ENCODE measurements around the gene PSMD6.

PSMD6 gene

GRCh38 chr3:64008487-64009351 is 14.6 kb downstream of the PSMD6 start:
- DNase-seq = no peak

- no peak for DNase-seq
These were observed 15.3 kb downstream of the PSMD6 start for GRCh38 chr3:64008017-64008416.

- DNase-seq = no peak
These were observed 19.7 kb downstream of the PSMD6 start for GRCh38 chr3:64003589-64003988.

- no peak for DNase-seq
These were observed 21.1 kb downstream of the PSMD6 start for GRCh38 chr3:64002233-64002632.

- no peak for DNase-seq
These were observed 22.7 kb downstream of the PSMD6 start for GRCh38 chr3:64000453-64001055.

- no peak for DNase-seq
These were observed 24.2 kb downstream of the PSMD6 start for GRCh38 chr3:63998852-63999754.

GRCh38 chr3:63995086-63995485 is 28.2 kb downstream of the PSMD6 start:
- DNase-seq = no peak

GRCh38 chr3:63993653-63994079 is 29.6 kb downstream of the PSMD6 start:
- peak; percentile 88 for DNase-seq

- DNase-seq = no peak
These were observed 30.6 kb downstream of the PSMD6 start for GRCh38 chr3:63992516-63993209.

GRCh38 chr3:63991666-63992065 is 31.6 kb downstream of the PSMD6 start:
- no peak for DNase-seq

- DNase-seq = no peak
These were observed 32.6 kb downstream of the PSMD6 start for GRCh38 chr3:63990733-63991132.

- DNase-seq = no peak
These were observed 33.1 kb downstream of the PSMD6 start for GRCh38 chr3:63990204-63990603.

GRCh38 chr3:63988943-63989342 is 34.4 kb downstream of the PSMD6 start:
- DNase-seq = no peak

GRCh38 chr3:63986831-63987230 is 36.5 kb downstream of the PSMD6 start:
- DNase-seq = no peak

- no peak for DNase-seq
These were observed 37.1 kb downstream of the PSMD6 start for GRCh38 chr3:63986146-63986545.

GRCh38 chr3:63984391-63984790 is 38.9 kb downstream of the PSMD6 start:
- DNase-seq = no peak

GRCh38 chr3:63981980-63982379 is 41.3 kb downstream of the PSMD6 start:
- DNase-seq = no peak

- no peak for DNase-seq
These were observed 42.3 kb downstream of the PSMD6 start for GRCh38 chr3:63980830-63981498.

- DNase-seq = no peak
These were observed 43.3 kb downstream of the PSMD6 start for GRCh38 chr3:63980019-63980418.

GRCh38 chr3:63979093-63979885 is 44.0 kb downstream of the PSMD6 start:
- peak; percentile 76 for DNase-seq

GRCh38 chr3:63977893-63978292 is 45.4 kb downstream of the PSMD6 start:
- peak; percentile 50 for DNase-seq

Measured in hematopoietic multipotent progenitor cell treated with erythropoietin and hydrocortisone succinate and interleukin-3 and kit ligand, for 4 days (in vitro differentiated cells).